Activated CD8-positive, alpha-beta memory T cell treated with anti-CD3 and anti-CD28 coated beads for 48 hours (primary cell): ENCODE measurements around the gene ZNF143.
"Not testable (repeated sequence)": the region's sequence is repeated elsewhere in the genome, so short reads cannot be mapped to it uniquely, and the experiment has no call there.

Source experiments
- DNase-seq, 3 experiments: peaks; one replicate each; pipeline ENCODE4 v3.0.0-alpha.2; 2020; ENCODE audit warnings: low read depth in 2 of 3, low spot score in 2 of 3

ZNF143 gene

GRCh38 chr11:9535189-9535781 is 74.5 kb downstream of the ZNF143 start:
- peak; percentile 48 to 86 (median 79) for DNase-seq

- DNase-seq = no peak
These were observed 77.7 kb downstream of the ZNF143 start for GRCh38 chr11:9538548-9538947.

GRCh38 chr11:9549216-9549615 is 88.4 kb downstream of the ZNF143 start:
- DNase-seq = not testable (repeated sequence)

GRCh38 chr11:9550191-9550628 is 89.4 kb downstream of the ZNF143 start:
- DNase-seq = no peak

DNA sequence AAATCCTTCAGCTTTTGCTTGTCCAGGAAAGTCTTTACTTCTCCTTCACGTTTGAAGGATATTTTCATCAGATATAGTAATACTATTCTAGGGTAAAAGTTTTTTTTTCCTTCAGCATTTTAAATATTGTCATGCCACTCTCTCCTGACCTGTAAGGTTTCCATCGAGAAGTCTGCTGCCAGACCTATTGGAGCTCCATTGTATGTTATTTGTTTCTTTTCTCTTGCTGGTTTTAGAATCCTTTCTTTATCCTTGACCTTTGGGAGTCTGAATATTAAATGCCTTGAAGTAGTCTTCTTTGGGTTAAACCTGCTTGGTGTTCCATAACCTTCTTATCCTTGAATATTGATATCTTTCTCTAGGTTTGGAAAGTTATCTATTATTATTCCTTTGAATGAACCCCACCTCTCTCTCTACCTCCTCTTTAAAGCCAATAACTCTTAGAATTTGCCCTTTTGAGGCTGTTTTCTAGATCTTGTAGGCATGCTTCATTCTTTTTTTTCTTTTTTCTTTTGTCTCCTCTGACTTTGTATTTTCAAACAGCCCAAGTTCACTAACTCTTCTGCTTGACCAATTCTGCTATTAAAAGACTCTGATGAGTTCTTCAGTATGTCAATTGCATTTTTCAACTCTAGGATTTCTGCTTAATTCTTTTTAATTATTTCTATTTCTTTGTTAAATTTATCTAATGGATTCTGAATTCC is 100.6 kb downstream of the ZNF143 start:
- no peak for DNase-seq

DNA sequence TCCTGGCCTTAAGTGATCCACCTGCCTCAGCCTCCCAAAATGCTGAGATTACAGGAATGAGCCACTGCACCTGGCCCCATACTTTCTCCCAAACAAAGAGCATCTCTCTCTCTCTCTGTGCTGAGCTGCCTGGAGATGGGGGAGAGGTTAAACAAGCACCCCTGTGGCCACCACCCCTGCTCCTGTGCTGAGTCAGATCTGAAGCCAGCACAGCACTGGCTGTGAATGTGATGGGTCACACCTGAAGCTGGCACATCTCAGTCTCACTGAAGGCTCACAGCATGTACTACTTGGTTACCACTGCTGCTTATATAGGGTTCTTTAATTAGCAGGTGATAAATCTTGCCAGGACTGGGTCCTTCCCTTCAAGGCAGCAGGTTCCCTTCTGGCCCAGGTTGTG is 101.9 kb downstream of the ZNF143 start:
- no peak for DNase-seq

DNA sequence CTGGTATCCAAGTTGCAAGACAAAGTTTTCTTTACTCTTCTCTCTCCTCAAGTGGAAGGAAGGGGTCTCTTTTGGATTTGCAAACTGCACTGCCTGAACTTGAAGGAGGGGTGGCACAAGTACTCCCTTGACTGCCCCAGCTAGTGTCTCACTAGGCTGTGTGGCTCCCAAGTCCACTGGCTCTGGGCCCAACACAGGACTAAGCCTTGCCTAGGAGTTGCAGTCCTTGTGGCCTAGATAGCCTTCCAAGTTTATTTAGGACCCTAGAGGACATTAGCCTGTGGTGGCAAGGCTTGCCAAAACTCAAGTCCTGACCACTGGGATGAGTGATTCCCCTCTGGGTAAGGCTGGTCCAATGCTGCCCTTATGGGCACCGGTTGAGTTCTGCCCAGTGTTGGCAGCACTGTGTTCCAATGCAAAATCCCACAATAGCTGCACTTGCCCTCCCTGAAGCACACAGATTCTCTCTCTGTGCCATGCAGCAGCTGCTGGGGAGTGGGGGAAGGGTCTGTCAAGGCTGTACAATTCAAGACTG is 102.5 kb downstream of the ZNF143 start:
- no peak for DNase-seq

DNA sequence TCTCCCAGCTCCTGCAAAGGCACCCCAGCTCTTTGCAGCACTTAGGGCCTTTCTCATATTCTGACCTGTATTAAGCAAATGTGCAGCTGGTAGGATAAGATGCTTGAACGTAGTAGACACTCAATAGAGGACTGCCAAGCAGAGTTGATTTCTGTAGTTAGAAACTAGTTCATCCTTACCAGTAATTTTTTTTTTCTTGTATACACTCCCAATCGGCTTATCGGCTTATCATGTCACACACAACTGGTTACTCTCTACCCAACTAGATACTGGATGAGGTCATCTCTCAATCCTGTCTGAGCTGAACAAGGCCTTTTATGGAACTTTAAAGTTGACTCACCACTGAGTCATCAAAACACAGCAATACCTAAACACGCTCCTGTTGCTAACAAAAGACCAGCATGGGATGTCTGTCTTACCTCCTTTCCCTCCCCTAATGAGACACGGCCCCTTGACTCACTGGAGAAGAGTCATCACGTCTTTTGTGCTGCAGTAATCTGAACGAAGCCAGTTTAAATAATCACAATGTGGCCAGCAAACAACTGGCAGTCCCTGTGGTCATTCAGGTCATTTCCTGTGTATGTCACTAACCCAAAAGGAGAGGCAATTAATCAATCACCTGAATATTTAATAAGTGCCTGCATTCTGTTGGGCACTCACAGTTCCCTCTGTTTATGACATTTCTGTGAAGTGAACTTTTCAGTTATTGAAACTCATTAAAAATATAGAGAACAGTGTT is 105.2 kb downstream of the ZNF143 start:
- DNase-seq = peak in 2 of 3 experiments; percentile 11 to 30

DNA sequence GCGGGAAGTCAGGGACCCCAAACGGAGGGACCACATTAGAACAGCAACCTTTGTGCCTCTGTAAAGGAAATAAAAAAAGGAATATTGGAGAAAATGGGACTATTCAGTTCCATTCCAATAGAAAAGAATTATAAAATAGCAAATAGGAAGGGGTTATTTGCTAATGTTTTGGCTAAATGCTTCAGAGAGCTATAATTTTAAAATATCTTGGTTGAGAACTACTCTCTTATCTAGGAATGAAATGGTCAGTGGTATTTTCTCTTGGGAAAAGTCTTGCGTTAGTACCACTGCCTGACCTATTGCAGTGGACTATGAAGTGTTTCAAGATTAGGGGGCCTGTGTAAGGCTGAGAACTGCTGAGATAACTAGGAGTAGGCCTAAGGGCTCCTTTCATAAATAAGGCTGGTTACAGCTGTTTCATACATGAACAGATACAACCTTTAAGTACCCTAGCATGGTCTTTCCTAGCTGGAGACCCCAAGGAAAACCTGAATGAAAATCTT is 105.8 kb downstream of the ZNF143 start:
- DNase-seq = no peak

DNA sequence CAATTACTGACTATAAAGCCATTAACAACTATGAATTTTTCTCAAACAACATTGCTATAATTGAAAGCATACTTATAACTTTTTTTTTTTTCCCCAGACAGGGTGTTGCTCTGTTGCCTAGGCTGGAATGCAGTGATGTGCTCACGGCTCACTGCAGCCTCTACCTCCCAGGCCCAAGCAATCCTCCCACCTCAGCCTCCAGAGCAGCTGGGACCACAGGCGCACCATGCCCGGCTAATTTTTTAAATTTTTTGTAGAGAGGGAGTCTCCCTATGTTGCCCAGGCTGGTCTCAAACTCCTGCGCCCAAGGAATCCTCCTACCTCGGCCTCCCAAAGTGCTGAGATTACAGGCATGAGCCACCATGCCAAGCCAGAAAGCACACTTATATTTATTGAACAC is 106.6 kb downstream of the ZNF143 start:
- no peak for DNase-seq

DNA sequence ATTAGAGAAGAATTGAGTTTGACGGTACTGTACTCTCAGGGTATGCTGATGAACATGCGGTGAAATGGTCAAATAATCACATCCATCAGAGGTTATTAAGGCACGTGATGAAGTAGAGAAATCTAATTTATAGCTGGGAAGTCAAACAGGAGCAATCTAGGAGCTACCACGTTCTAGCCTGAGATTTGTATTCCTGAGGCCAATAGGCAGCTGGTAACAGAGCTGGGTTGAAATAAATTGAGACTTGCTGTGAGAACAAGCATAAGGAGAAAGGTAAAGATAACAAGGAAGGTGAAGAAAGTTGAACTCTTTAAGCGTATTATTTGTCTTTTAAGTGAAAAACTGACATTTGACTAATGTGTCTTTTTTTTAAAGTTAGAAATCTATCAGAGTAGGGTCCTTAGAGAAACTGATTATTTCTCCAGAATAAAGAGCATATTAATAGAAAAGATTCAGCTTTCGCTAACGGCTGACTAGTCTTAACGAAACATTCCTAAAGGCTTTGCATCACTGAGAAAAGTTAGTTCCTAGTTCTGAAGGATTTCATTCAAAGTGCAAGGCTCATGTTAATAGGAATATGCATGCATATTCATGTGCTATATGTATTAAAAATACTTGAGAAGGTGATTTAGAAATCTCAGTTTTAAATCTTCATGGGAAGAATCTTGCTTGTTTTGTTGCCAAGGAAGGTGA is 107.5 kb downstream of the ZNF143 start:
- DNase-seq = no peak

DNA sequence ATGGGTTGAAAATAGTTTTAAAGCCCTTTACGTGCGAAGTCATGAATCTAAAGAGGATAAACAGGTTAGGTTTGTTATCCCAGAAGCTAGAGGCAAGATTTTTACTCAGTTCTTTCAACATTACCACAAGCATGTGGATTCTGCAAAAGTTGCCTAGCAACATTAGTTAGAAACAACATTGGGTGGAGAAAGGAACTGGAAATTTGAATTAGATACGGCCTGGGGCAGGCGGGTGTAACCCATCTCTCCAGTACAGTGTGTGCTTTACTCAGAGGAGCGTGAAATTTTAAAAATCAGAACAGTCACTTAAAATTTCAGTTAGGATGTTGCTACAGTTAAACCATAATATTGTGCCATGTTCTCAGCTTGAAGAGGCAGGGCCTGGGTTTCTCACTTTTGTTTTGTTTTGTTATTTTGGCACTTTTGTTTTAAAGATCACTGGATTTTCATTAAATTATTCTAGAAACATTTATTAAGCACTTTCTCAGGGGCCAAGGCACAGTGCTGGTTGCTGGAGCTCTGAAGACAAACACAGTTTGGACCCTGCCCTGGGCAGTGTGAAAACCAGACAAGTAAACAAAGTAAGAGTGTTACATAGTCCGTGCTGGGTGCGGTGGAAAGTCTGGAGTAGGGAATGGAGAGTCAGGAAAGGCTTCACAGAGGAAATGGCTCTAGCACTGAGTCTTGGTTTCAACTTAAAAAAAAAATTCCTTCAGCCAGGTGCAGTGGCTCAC is 108.2 kb downstream of the ZNF143 start:
- DNase-seq = no peak

GRCh38 chr11:9569588-9570164 is 108.9 kb downstream of the ZNF143 start:
- no peak for DNase-seq

GRCh38 chr11:9570313-9571025 is 109.7 kb downstream of the ZNF143 start:
- DNase-seq = no peak

GRCh38 chr11:9571071-9571762 is 110.4 kb downstream of the ZNF143 start:
- no peak for DNase-seq

DNA sequence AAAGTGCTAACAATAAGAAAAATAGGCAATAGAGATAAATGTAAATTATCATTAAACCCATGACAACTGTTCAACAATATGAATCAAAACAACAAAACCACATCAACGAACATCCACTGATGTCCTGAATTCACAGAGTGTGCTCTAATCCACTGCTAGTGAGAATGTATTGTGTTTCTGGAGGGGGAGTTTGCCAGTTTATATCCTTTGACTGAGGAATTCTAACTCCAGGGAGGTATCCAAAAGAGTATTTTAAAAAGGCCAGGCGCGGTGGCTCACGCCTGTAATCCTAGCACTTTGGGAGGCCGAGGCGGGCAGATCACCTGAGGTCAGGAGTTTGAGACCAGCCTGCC is 110.9 kb downstream of the ZNF143 start:
- DNase-seq = no peak

GRCh38 chr11:9573052-9573774 is 112.4 kb downstream of the ZNF143 start, which contains the start of gene WEE1:
WEE1 (plus strand) TSS chr11:9573670; CDS start chr11:9573934, 264 bp downstream.
- DNase-seq = peak; percentile 93 to 97 (median 94)
